Measurements from ENCODE around the gene KCNQ1. TPM values are rescaled to one million over a fixed set of nuclear protein-coding genes. Genes with fewer than 3 reads are reported as not detected.

KCNQ1 gene
- total RNA-seq, 1 donor from 2014 or later, result 2.6 TPM

- H3K36me3 ChIP-seq (ENCODE audit: control insufficient read depth in 3 of 3, insufficient read depth in 3 of 3, low read length in 3 of 3), result peaks cover 0 to 2% (median 0%) of the 10 kb centered on the region in 3 donors
Measured at GRCh38 chr11:2668876-2669275, 224.1 kb downstream of the KCNQ1 start.

GRCh38 chr11:2669634-2670469 lies 225.0 kb downstream of the KCNQ1 start:
- no peak overlapping the region for H3K27ac ChIP-seq (ENCODE audit: low read depth, low read length)
- H3K9me3 ChIP-seq (ENCODE audit: control insufficient read depth in 3 of 3, low read length in 3 of 3), result no peaks in the 10 kb centered on the region
- H3K36me3 ChIP-seq (ENCODE audit: control insufficient read depth in 3 of 3, insufficient read depth in 3 of 3, low read length in 3 of 3), result peaks cover 0 to 2% (median 0%) of the 10 kb centered on the region in 3 donors
- no peaks in the 10 kb centered on the region for H3K27me3 ChIP-seq (ENCODE audit: control insufficient read depth in 3 of 3, insufficient read depth in 3 of 3, low read length in 3 of 3)
- H3K4me3 ChIP-seq (ENCODE audit: low read length in 3 of 3), result no peak overlapping the region
- H3K4me1 ChIP-seq (ENCODE audit: control insufficient read depth in 3 of 3, insufficient read depth in 3 of 3, low read length in 3 of 3), result peaks cover 3 to 14% (median 14%) of the 10 kb centered on the region in 3 donors
- H3K9ac ChIP-seq (ENCODE audit: low read depth in 1 of 3, low read length in 3 of 3), result no peak overlapping the region

More at GRCh38 chr11:2668876-2669275, 224.1 kb downstream of the KCNQ1 start:
- H3K9me3 ChIP-seq (ENCODE audit: control insufficient read depth in 3 of 3, low read length in 3 of 3), result no peaks in the 10 kb centered on the region
- no peaks in the 10 kb centered on the region for H3K27me3 ChIP-seq (ENCODE audit: control insufficient read depth in 3 of 3, insufficient read depth in 3 of 3, low read length in 3 of 3)
- H3K4me1 ChIP-seq (ENCODE audit: control insufficient read depth in 3 of 3, insufficient read depth in 3 of 3, low read length in 3 of 3), result peaks cover 2 to 8% (median 6%) of the 10 kb centered on the region in 3 donors
- no peak overlapping the region for H3K27ac ChIP-seq (ENCODE audit: low read depth, low read length)
- H3K9ac ChIP-seq (ENCODE audit: low read depth in 1 of 3, low read length in 3 of 3), result no peak overlapping the region
- no peak overlapping the region for H3K4me3 ChIP-seq (ENCODE audit: low read length in 3 of 3)

- peaks cover 0 to 2% (median 0%) of the 10 kb centered on the region in 3 donors for H3K36me3 ChIP-seq (ENCODE audit: control insufficient read depth in 3 of 3, insufficient read depth in 3 of 3, low read length in 3 of 3)
- H3K4me3 ChIP-seq (ENCODE audit: low read length in 3 of 3), result no peak overlapping the region
- H3K9me3 ChIP-seq (ENCODE audit: control insufficient read depth in 3 of 3, low read length in 3 of 3), result no peaks in the 10 kb centered on the region
- H3K27me3 ChIP-seq (ENCODE audit: control insufficient read depth in 3 of 3, insufficient read depth in 3 of 3, low read length in 3 of 3), result no peaks in the 10 kb centered on the region
- H3K27ac ChIP-seq (ENCODE audit: low read depth, low read length), result no peak overlapping the region
- peaks cover 5 to 16% (median 16%) of the 10 kb centered on the region in 3 donors for H3K4me1 ChIP-seq (ENCODE audit: control insufficient read depth in 3 of 3, insufficient read depth in 3 of 3, low read length in 3 of 3)
- no peak overlapping the region for H3K9ac ChIP-seq (ENCODE audit: low read depth in 1 of 3, low read length in 3 of 3)
Measured at GRCh38 chr11:2670541-2671100, 225.8 kb downstream of the KCNQ1 start.

GRCh38 chr11:2671748-2672147 lies 226.9 kb downstream of the KCNQ1 start:
- H3K4me1 ChIP-seq (ENCODE audit: control insufficient read depth in 3 of 3, insufficient read depth in 3 of 3, low read length in 3 of 3), result peaks cover 8 to 25% (median 10%) of the 10 kb centered on the region in 3 donors
- H3K9ac ChIP-seq (ENCODE audit: low read depth in 1 of 3, low read length in 3 of 3), result no peak overlapping the region
- no peak overlapping the region for H3K27ac ChIP-seq (ENCODE audit: low read depth, low read length)
- peaks cover 0 to 2% (median 0%) of the 10 kb centered on the region in 3 donors for H3K36me3 ChIP-seq (ENCODE audit: control insufficient read depth in 3 of 3, insufficient read depth in 3 of 3, low read length in 3 of 3)
- H3K9me3 ChIP-seq (ENCODE audit: control insufficient read depth in 3 of 3, low read length in 3 of 3), result no peaks in the 10 kb centered on the region
- no peaks in the 10 kb centered on the region for H3K27me3 ChIP-seq (ENCODE audit: control insufficient read depth in 3 of 3, insufficient read depth in 3 of 3, low read length in 3 of 3)
- H3K4me3 ChIP-seq (ENCODE audit: low read length in 3 of 3), result no peak overlapping the region

- H3K27me3 ChIP-seq (ENCODE audit: control insufficient read depth in 3 of 3, insufficient read depth in 3 of 3, low read length in 3 of 3), result no peaks in the 10 kb centered on the region
- no peak overlapping the region for H3K4me3 ChIP-seq (ENCODE audit: low read length in 3 of 3)
- H3K9me3 ChIP-seq (ENCODE audit: control insufficient read depth in 3 of 3, low read length in 3 of 3), result no peaks in the 10 kb centered on the region
- H3K36me3 ChIP-seq (ENCODE audit: control insufficient read depth in 3 of 3, insufficient read depth in 3 of 3, low read length in 3 of 3), result peaks cover 0 to 2% (median 0%) of the 10 kb centered on the region in 3 donors
- peaks cover 8 to 25% (median 10%) of the 10 kb centered on the region in 3 donors for H3K4me1 ChIP-seq (ENCODE audit: control insufficient read depth in 3 of 3, insufficient read depth in 3 of 3, low read length in 3 of 3)
- H3K27ac ChIP-seq (ENCODE audit: low read depth, low read length), result no peak overlapping the region
- no peak overlapping the region for H3K9ac ChIP-seq (ENCODE audit: low read depth in 1 of 3, low read length in 3 of 3)
Measured at GRCh38 chr11:2672553-2673249, 227.9 kb downstream of the KCNQ1 start.

- Histone ChIP-seq H3K9ac (ENCODE audit: low read depth in 1 of 3, low read length in 3 of 3) (no peak overlapping the region), H3K9me3 (ENCODE audit: control insufficient read depth in 3 of 3, low read length in 3 of 3) (no peaks in the 10 kb centered on the region), H3K4me3 (ENCODE audit: low read length in 3 of 3) (no peak overlapping the region), H3K27me3 (ENCODE audit: control insufficient read depth in 3 of 3, insufficient read depth in 3 of 3, low read length in 3 of 3) (no peaks in the 10 kb centered on the region), H3K36me3 (ENCODE audit: control insufficient read depth in 3 of 3, insufficient read depth in 3 of 3, low read length in 3 of 3) (peaks cover 0 to 2% (median 0%) of the 10 kb centered on the region in 3 donors), H3K4me1 (ENCODE audit: control insufficient read depth in 3 of 3, insufficient read depth in 3 of 3, low read length in 3 of 3) (peaks cover 8 to 25% (median 10%) of the 10 kb centered on the region in 3 donors), H3K27ac (ENCODE audit: low read depth, low read length) (no peak overlapping the region)
Measured at GRCh38 chr11:2673250-2673610, 228.4 kb downstream of the KCNQ1 start.

GRCh38 chr11:2673871-2674471 lies 229.2 kb downstream of the KCNQ1 start:
- Histone ChIP-seq H3K27ac (ENCODE audit: low read depth, low read length) (no peak overlapping the region), H3K27me3 (ENCODE audit: control insufficient read depth in 3 of 3, insufficient read depth in 3 of 3, low read length in 3 of 3) (no peaks in the 10 kb centered on the region), H3K4me1 (ENCODE audit: control insufficient read depth in 3 of 3, insufficient read depth in 3 of 3, low read length in 3 of 3) (peaks cover 8 to 25% (median 10%) of the 10 kb centered on the region in 3 donors)

GRCh38 chr11:2674658-2675131 lies 229.9 kb downstream of the KCNQ1 start:
- Histone ChIP-seq H3K4me1 (ENCODE audit: control insufficient read depth in 3 of 3, insufficient read depth in 3 of 3, low read length in 3 of 3) (peaks cover 8 to 25% (median 10%) of the 10 kb centered on the region in 3 donors), H3K27ac (ENCODE audit: low read depth, low read length) (no peak overlapping the region), H3K9ac (ENCODE audit: low read depth in 1 of 3, low read length in 3 of 3) (no peak overlapping the region)

More at GRCh38 chr11:2673871-2674471, 229.2 kb downstream of the KCNQ1 start:
- Histone ChIP-seq H3K36me3 (ENCODE audit: control insufficient read depth in 3 of 3, insufficient read depth in 3 of 3, low read length in 3 of 3) (no peaks in the 10 kb centered on the region), H3K4me3 (ENCODE audit: low read length in 3 of 3) (no peak overlapping the region), H3K9me3 (ENCODE audit: control insufficient read depth in 3 of 3, low read length in 3 of 3) (no peaks in the 10 kb centered on the region), H3K9ac (ENCODE audit: low read depth in 1 of 3, low read length in 3 of 3) (no peak overlapping the region)

GRCh38 chr11:2675540-2675939 lies 230.7 kb downstream of the KCNQ1 start:
- Histone ChIP-seq H3K9ac (ENCODE audit: low read depth in 1 of 3, low read length in 3 of 3) (no peak overlapping the region), H3K27me3 (ENCODE audit: control insufficient read depth in 3 of 3, insufficient read depth in 3 of 3, low read length in 3 of 3) (no peaks in the 10 kb centered on the region), H3K36me3 (ENCODE audit: control insufficient read depth in 3 of 3, insufficient read depth in 3 of 3, low read length in 3 of 3) (no peaks in the 10 kb centered on the region), H3K4me3 (ENCODE audit: low read length in 3 of 3) (no peak overlapping the region), H3K27ac (ENCODE audit: low read depth, low read length) (no peak overlapping the region), H3K4me1 (ENCODE audit: control insufficient read depth in 3 of 3, insufficient read depth in 3 of 3, low read length in 3 of 3) (peaks cover 8 to 25% (median 10%) of the 10 kb centered on the region in 3 donors), H3K9me3 (ENCODE audit: control insufficient read depth in 3 of 3, low read length in 3 of 3) (no peaks in the 10 kb centered on the region)

More at GRCh38 chr11:2674658-2675131, 229.9 kb downstream of the KCNQ1 start:
- no peaks in the 10 kb centered on the region for H3K27me3 ChIP-seq (ENCODE audit: control insufficient read depth in 3 of 3, insufficient read depth in 3 of 3, low read length in 3 of 3)
- no peaks in the 10 kb centered on the region for H3K36me3 ChIP-seq (ENCODE audit: control insufficient read depth in 3 of 3, insufficient read depth in 3 of 3, low read length in 3 of 3)
- H3K9me3 ChIP-seq (ENCODE audit: control insufficient read depth in 3 of 3, low read length in 3 of 3), result no peaks in the 10 kb centered on the region
- H3K4me3 ChIP-seq (ENCODE audit: low read length in 3 of 3), result no peak overlapping the region

All from skeletal muscle tissue (tissue), 4 donors.